MM.1S (cell line): Measurements from ENCODE around the gene CUTA.

Experiments used
- DNase-seq: peaks from one replicate; pipeline ENCODE4 v3.0.0-alpha.2; 2015
- H2AFZ ChIP-seq: fragments of 300-600 bp; sonication (generic); 2 replicates; pipeline ENCODE4 v1.6.0; 2016; ENCODE audit warnings: antibody characterized with exemption, low read length
- H3F3A ChIP-seq: fragments of 300-600 bp; sonication (generic); 2 replicates; pipeline ENCODE4 v1.6.1; 2016; ENCODE audit warnings: mild to moderate bottlenecking, antibody characterized with exemption, low read length, moderate library complexity, mixed read lengths; ENCODE audit not compliant: insufficient read depth
- H3K27ac ChIP-seq: fragments of 300-600 bp; sonication (generic); 2 replicates; pipeline ENCODE4 v1.5.1; 2016; ENCODE audit warnings: mild to moderate bottlenecking, low read length
- H3K27me3 ChIP-seq: fragments of 300-600 bp; sonication (generic); replicated peaks from 2 replicates; pipeline ENCODE4 v1.6.0; 2016; ENCODE audit warnings: low read length; ENCODE audit not compliant: insufficient read depth
- H3K36me3 ChIP-seq: fragments of 300-600 bp; sonication (generic); replicated peaks from 2 replicates; pipeline ENCODE4 v1.6.1; 2016; ENCODE audit warnings: mild to moderate bottlenecking, low read length, mixed read lengths; ENCODE audit not compliant: insufficient read depth
- H3K4me1 ChIP-seq: fragments of 300-600 bp; sonication (generic); 2 replicates; pipeline ENCODE4 v1.6.1; 2016; ENCODE audit warnings: low read length, mixed read lengths
- H3K4me2 ChIP-seq: fragments of 300-600 bp; sonication (generic); 2 replicates; pipeline ENCODE4 v1.6.0; 2016; ENCODE audit warnings: low read depth, low read length
- H3K4me3 ChIP-seq: fragments of 300-600 bp; sonication (generic); 2 replicates; pipeline ENCODE4 v1.5.1; 2016; ENCODE audit warnings: low read length, mixed read lengths
- H3K79me2 ChIP-seq: fragments of 300-600 bp; sonication (generic); 2 replicates; pipeline ENCODE4 v1.6.1; 2016; ENCODE audit warnings: mixed run types, low read length, mixed read lengths
- H3K9ac ChIP-seq: fragments of 300-600 bp; sonication (generic); 2 replicates; pipeline ENCODE4 v1.6.1; 2016; ENCODE audit warnings: low read length, mixed read lengths
- H3K9me2 ChIP-seq: fragments of 300-600 bp; sonication (generic); replicated peaks from 2 replicates; pipeline ENCODE4 v1.6.1; 2016; ENCODE audit warnings: mild to moderate bottlenecking, low read length, mixed read lengths; ENCODE audit not compliant: insufficient read depth
- H3K9me3 ChIP-seq: fragments of 300-600 bp; sonication (generic); replicated peaks from 2 replicates; pipeline ENCODE4 v1.6.1; 2016; ENCODE audit warnings: mild to moderate bottlenecking, low read length, mixed read lengths; ENCODE audit not compliant: insufficient read depth
- H4K20me1 ChIP-seq: fragments of 300-600 bp; sonication (generic); 2 replicates; pipeline ENCODE4 v1.6.1; 2016; ENCODE audit warnings: mild to moderate bottlenecking, low read length, moderate library complexity, mixed read lengths; ENCODE audit not compliant: insufficient read depth
- EZH2 ChIP-seq: fragments of 300-600 bp; sonication (generic); optimal IDR thresholded peaks from 2 replicates; pipeline ENCODE3; 2017; ENCODE audit warnings: low read depth, mild to moderate bottlenecking, antibody characterized with exemption, low read length, mixed read lengths
- EZH2phosphoT487 ChIP-seq: fragments of 300-600 bp; sonication (generic); IDR thresholded peaks from 2 replicates; pipeline ENCODE4 v1.6.1; 2018; ENCODE audit warnings: antibody characterized with exemption, low read length
- TF ChIP-seq, protein P1 (sequence below): fragments of 300-600 bp; sonication (generic); IDR thresholded peaks from 2 replicates; pipeline ENCODE4 v1.5.1; 2016; ENCODE audit warnings: antibody characterized with exemption, low read length, mixed read lengths

The CUTA gene

DNA sequence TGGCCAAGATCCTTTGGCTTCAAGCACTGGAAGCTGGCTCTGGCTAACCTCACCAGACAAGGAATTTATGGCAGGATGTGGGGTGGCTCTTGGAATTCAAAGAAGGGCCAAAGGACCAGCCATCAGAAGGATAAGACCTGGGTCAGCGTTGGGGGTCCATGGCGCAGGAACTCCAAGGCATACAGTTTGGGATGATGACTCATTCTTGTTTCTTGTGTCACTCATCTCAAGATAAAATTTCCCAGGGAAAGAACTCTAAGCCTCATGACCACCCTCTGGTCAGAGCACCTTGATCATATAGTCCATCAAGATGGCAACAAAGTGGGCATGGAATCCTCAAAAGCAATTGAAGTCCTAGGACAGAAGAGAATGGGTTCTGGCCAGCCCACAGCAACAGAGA lies 41.3 kb upstream of the CUTA start:
- TF ChIP-seq EZH2 (no peak), EZH2phosphoT487 (no peak)
- TF ChIP-seq, protein P1, sequence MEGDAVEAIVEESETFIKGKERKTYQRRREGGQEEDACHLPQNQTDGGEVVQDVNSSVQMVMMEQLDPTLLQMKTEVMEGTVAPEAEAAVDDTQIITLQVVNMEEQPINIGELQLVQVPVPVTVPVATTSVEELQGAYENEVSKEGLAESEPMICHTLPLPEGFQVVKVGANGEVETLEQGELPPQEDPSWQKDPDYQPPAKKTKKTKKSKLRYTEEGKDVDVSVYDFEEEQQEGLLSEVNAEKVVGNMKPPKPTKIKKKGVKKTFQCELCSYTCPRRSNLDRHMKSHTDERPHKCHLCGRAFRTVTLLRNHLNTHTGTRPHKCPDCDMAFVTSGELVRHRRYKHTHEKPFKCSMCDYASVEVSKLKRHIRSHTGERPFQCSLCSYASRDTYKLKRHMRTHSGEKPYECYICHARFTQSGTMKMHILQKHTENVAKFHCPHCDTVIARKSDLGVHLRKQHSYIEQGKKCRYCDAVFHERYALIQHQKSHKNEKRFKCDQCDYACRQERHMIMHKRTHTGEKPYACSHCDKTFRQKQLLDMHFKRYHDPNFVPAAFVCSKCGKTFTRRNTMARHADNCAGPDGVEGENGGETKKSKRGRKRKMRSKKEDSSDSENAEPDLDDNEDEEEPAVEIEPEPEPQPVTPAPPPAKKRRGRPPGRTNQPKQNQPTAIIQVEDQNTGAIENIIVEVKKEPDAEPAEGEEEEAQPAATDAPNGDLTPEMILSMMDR, result no peak
- Histone ChIP-seq H3K4me1 (no peaks in the 10 kb centered on the region), H2AFZ (no peak overlapping the region), H3K27ac (no peak overlapping the region), H3K36me3 (no peaks in the 10 kb centered on the region), H3K4me2 (no peak overlapping the region), H3K9me3 (no peaks in the 10 kb centered on the region), H3K4me3 (no peak overlapping the region), H3F3A (no peaks in the 10 kb centered on the region), H3K79me2 (peaks cover 12% of the 10 kb centered on the region), H3K9ac (no peak overlapping the region), H4K20me1 (no peaks in the 10 kb centered on the region), H3K9me2 (no peaks in the 10 kb centered on the region), H3K27me3 (no peaks in the 10 kb centered on the region)
- DNase-seq, result no peak

DNA sequence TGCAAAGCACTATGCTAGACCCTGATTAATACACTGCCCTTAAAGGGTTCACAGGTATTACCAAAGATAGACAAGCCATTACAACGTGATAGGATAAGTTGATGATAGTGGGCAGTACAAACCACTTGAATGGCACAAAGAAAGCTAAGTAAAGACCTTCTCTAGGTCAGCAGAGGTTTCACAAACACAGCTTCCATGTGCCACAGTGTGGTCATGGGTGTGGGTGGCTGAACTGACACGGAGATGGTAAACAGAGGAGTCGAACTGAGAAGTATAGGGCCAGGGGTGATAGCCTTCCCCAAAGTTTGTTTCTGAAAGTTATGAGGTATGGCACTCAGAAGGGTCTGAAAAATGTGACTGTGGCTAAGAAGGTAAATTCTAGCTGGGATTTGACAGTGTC lies 40.8 kb upstream of the CUTA start:
- Histone ChIP-seq H3K4me3 (no peak overlapping the region), H3K27ac (no peak overlapping the region), H3K9me3 (no peaks in the 10 kb centered on the region), H3K9me2 (no peaks in the 10 kb centered on the region), H3K79me2 (peaks cover 12% of the 10 kb centered on the region), H3F3A (no peaks in the 10 kb centered on the region), H3K4me1 (no peaks in the 10 kb centered on the region), H3K27me3 (no peaks in the 10 kb centered on the region), H4K20me1 (no peaks in the 10 kb centered on the region), H3K9ac (no peak overlapping the region), H3K4me2 (no peak overlapping the region), H2AFZ (no peak overlapping the region), H3K36me3 (no peaks in the 10 kb centered on the region)
- DNase-seq, result no peak
- TF ChIP-seq EZH2, result no peak
- TF ChIP-seq, protein P1, result no peak
- no peak for TF ChIP-seq EZH2phosphoT487

DNA sequence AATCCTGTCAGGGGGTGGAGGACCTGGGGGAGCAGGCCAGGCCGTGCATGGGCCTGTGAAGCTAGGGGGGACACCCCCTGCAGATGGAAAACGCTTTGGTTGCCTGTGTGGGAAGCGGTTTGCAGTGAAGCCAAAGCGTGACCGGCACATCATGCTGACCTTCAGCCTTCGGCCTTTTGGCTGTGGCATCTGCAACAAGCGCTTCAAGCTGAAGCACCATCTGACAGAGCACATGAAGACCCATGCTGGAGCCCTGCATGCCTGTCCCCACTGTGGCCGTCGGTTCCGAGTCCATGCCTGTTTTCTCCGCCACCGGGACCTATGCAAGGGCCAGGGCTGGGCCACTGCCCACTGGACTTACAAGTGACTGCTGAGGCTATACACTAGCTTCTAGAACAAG lies 38.2 kb upstream of the CUTA start:
- Histone ChIP-seq H4K20me1 (no peaks in the 10 kb centered on the region), H3K27me3 (no peaks in the 10 kb centered on the region), H3K4me3 (no peak overlapping the region), H3K9ac (no peak overlapping the region), H3F3A (no peaks in the 10 kb centered on the region), H2AFZ (no peak overlapping the region), H3K4me1 (no peaks in the 10 kb centered on the region), H3K9me2 (no peaks in the 10 kb centered on the region), H3K36me3 (no peaks in the 10 kb centered on the region), H3K27ac (no peak overlapping the region), H3K79me2 (peaks cover 20% of the 10 kb centered on the region), H3K9me3 (no peaks in the 10 kb centered on the region), H3K4me2 (no peak overlapping the region)
- no peak for DNase-seq
- TF ChIP-seq EZH2phosphoT487 (no peak), EZH2 (no peak)
- TF ChIP-seq, protein P1, result no peak
